Prostate gland (tissue), 2 donors: ENCODE results near the gene SEMA6A.

Experiments used
- CTCF ChIP-seq, 4 experiments: fragments of 200-600 bp in 2 of 4; fragments of 450-650 bp in 2 of 4; sonication (generic) in 2 of 4; IDR thresholded peaks; 1 replicate in 3 of 4; 2 replicates in 1 of 4; pipeline ENCODE4 v1.5.1; 2016 to 2019; ENCODE audit warnings: antibody characterized with exemption in 4 of 4, mild to moderate bottlenecking in 2 of 4, moderate library complexity in 2 of 4
- POLR2A ChIP-seq: fragments of 450-650 bp; IDR thresholded peaks from one replicate; pipeline ENCODE4 v1.6.1; 2016; ENCODE audit warnings: antibody characterized with exemption, mild to moderate bottlenecking

GRCh38 chr5:116563736-116564308 lies 10.8 kb downstream of the SEMA6A start:
- TF ChIP-seq CTCF (IDR thresholded peaks at IDR 0.05), result no peak
- TF ChIP-seq POLR2A, result no peak
